ES-I3 (cell line): ENCODE results near the gene NCR1.
"Not testable (repeated sequence)": the region's sequence is repeated elsewhere in the genome, so short reads cannot be mapped to it uniquely, and the experiment has no call there.

Source experiments
- H3K36me3 ChIP-seq: 2 replicates; pipeline ENCODE4 v1.6.1; 2013; ENCODE audit warnings: mild to moderate bottlenecking, low read length, control low read depth, moderate library complexity; ENCODE audit not compliant: insufficient read depth
- H3K4me1 ChIP-seq: 2 replicates; pipeline ENCODE4 v1.6.1; 2013; ENCODE audit warnings: mild to moderate bottlenecking, control low read depth, low read length; ENCODE audit not compliant: insufficient read depth
- H3K9ac ChIP-seq: 2 replicates; pipeline ENCODE4 v1.6.1; 2013; ENCODE audit warnings: low read depth, mild to moderate bottlenecking, low read length, moderate library complexity
- H3K9me3 ChIP-seq: 2 replicates; pipeline ENCODE4 v1.6.1; 2013; ENCODE audit warnings: mild to moderate bottlenecking, low read length, moderate library complexity; ENCODE audit not compliant: control insufficient read depth, insufficient read depth

NCR1 gene

DNA sequence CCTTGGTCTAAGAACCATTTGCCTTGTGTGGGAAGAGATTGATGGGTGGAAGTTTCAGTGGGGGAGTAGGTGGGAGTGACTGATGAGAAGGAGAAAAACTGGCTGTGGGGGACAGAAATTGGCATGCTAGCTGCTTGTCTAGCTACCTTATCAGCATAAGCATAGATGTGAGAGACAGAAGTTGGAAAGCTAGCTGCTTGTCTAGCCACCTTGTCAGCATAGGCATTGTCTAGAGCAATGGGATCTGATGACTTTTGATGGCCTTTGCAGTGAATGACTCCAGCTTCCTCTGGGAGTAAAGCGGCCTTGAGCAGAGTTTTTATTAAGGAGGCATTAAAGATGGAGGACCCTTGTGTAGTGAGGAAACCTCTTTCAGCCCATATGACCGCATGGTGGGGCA, 9.9 kb upstream of the NCR1 start:
- 0 out of 2 replicates have a peak, but pooled peaks cover 3% of the 10 kb centered on the region for H3K4me1 ChIP-seq
- H3K9me3 ChIP-seq: no peaks in the 10 kb centered on the region
- H3K36me3 ChIP-seq: no peaks in the 10 kb centered on the region; the same call in 1 of the 2 replicates
- H3K9ac ChIP-seq: no peak overlapping the region

DNA sequence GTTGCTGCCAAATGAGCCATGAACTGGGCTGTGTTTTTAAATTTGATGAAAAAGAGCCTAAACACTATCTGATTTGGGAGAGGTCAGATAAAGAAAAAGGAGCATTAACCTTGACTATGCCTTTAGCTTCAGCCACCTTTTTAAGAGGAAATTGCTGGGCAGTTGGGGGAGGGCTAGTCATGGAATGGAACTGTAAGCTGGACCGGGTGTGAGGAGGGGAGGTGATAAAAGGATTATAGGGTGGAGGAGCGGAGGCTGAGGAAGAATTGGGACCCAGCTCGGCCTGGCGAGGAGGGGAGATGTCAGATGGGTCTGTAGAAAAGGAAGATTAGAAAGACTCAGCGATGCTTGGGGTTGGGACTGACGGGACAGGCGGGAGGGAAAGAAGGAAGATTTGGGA, 7.3 kb upstream of the NCR1 start:
- H3K36me3 ChIP-seq, H3K9me3 ChIP-seq, H3K9ac ChIP-seq, H3K4me1 ChIP-seq: not testable (repeated sequence)

DNA sequence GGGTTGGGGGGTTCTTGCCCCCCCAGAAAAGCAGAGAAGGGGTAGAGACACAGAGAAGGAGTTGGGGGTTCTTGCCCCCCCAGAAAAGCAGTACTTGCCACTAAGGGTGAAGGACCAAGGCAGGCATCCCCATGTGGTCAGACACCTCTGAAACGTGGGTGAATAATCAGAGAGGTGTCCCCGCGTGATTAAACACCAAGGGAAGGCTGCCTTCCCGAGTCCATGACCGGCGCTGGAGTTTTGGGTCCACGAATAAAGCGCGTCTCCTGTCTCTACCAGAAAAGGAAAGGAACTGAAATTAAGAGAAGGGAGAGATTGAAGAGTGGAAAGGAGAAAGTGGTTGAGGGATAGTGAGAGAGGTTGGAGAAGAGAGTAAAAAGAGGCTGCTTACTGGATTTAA, 6.3 kb upstream of the NCR1 start:
- H3K36me3 ChIP-seq, H3K9me3 ChIP-seq, H3K9ac ChIP-seq, H3K4me1 ChIP-seq: not testable (repeated sequence)

DNA sequence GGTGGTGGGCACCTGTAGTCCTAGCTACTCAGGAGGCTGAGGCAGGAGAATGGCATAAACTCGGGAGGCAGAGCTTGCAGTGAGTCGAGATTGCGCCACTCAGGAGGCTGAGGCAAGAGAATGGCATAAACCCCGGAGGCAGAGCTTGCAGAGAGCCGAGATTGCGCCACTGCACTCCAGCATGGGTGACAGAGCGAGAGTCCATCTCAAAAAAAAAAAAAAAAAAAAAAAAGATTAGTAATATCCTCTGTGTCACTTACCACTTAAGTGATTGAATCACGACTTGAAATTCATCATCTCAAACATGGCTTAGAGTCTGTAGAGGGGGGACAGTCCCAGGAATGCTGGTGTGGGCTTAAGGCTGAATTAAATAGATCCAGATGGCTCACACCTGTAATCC, 4.8 kb upstream of the NCR1 start:
- H3K4me1 ChIP-seq, H3K9ac ChIP-seq, H3K9me3 ChIP-seq, H3K36me3 ChIP-seq: not testable (repeated sequence)

GRCh38 chr19:54902061-54902460, 3.9 kb upstream of the NCR1 start:
- Histone ChIP-seq H3K9ac (no peak overlapping the region), H3K4me1 (peaks cover 7% of the 10 kb centered on the region), H3K9me3 (no peaks in the 10 kb centered on the region), H3K36me3 (no peaks in the 10 kb centered on the region; the same call in 1 of the 2 replicates)

DNA sequence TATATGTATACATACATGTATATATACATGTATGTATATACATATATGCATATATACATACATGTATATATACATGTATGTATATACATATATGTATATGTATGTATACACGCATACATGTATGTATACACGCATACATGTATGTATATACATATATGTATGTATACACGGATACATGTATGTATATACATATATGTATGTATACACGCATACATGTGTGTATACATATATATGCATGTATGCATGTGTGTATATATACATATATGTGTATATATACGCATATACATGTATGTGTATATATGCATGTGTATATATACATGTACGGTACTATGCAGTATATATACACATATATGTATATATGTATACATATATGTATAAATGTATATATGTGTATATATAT, 2.6 kb upstream of the NCR1 start:
- no peak overlapping the region for H3K9ac ChIP-seq
- no peaks in the 10 kb centered on the region; the same call in 1 of the 2 replicates for H3K36me3 ChIP-seq
- peaks cover 7% of the 10 kb centered on the region for H3K4me1 ChIP-seq

DNA sequence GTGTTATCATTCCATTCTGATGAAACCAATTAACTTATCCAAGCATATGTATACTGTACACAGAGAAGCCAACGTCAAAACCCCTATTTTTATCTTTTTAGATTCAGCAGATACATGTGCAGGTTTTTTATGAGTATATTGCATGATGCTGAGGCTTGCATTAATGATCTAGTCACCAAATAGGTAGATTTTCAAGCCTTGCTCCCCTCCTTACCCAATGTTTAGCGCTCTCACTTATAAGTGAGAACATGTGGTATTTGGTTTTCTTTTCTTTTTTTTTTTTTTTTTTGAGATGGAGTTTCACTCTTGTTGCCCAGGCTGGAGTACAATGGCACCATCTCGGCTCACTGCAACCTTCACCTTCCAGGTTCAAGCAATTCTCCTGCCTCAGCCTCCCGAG, 1.7 kb upstream of the NCR1 start:
- H3K9me3 ChIP-seq, H3K9ac ChIP-seq, H3K4me1 ChIP-seq, H3K36me3 ChIP-seq: not testable (repeated sequence)

More for the DNA sequence above, 2.6 kb upstream of the NCR1 start:
- no peaks in the 10 kb centered on the region for H3K9me3 ChIP-seq

- Histone ChIP-seq H3K9me3 (no peaks in the 10 kb centered on the region), H3K9ac (no peak overlapping the region), H3K36me3 (no peaks in the 10 kb centered on the region; the same call in 1 of the 2 replicates), H3K4me1 (peaks cover 7% of the 10 kb centered on the region)
These were observed 536 bp upstream of the NCR1 start for GRCh38 chr19:54905421-54905802.

GRCh38 chr19:54906819-54907218, 871 bp downstream of the NCR1 start:
- no peaks in the 10 kb centered on the region for H3K9me3 ChIP-seq
- H3K4me1 ChIP-seq: peaks cover 7% of the 10 kb centered on the region
- H3K9ac ChIP-seq: no peak overlapping the region
- no peaks in the 10 kb centered on the region for H3K36me3 ChIP-seq

DNA sequence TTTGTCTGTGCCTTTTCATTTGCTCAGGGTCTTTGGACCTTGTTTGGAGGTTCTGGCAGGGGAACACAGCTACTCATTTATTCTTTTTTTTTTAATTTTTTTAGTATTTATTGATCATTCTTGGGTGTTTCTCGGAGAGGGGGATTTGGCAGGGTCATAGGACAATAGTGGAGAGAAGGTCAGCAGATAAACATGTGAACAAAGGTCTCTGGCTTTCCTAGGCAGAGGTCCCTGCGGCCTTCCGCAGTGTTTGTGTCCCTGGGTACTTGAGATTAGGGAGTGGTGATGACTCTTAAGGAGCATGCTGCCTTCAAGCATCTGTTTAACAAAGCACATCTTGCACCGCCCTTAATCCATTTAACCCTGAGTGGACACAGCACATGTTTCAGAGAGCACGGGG, 2.0 kb downstream of the NCR1 start:
- H3K9ac ChIP-seq, H3K36me3 ChIP-seq, H3K4me1 ChIP-seq, H3K9me3 ChIP-seq: not testable (repeated sequence)

GRCh38 chr19:54916822-54917221, 10.9 kb downstream of the NCR1 start:
- no peaks in the 10 kb centered on the region; the same call in 1 of the 2 replicates for H3K36me3 ChIP-seq
- H3K9ac ChIP-seq: no peak overlapping the region
- H3K9me3 ChIP-seq: no peaks in the 10 kb centered on the region
- no peaks in the 10 kb centered on the region for H3K4me1 ChIP-seq

DNA sequence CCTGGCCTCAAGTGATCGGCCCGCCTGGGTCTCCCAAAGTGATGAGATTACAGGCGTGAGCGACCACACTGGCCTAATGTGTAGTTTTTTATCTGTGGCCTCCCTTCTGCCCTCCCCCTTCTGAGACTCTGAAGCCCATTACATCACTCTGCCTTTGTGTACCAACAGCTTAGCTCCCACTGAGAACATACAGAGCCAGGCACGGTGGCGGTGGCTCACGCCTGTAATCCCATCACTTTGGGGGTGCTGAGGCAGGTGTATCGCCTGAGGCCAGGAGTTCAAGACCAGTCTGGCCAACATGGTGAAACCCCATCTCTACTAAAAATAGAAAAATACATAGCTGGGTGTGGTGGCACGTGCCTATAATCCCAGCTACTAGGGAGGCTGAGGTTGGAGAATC, 12.6 kb downstream of the NCR1 start:
- Histone ChIP-seq H3K9ac (no peak overlapping the region), H3K4me1 (no peaks in the 10 kb centered on the region), H3K36me3 (no peaks in the 10 kb centered on the region; the same call in 1 of the 2 replicates), H3K9me3 (no peaks in the 10 kb centered on the region)

DNA sequence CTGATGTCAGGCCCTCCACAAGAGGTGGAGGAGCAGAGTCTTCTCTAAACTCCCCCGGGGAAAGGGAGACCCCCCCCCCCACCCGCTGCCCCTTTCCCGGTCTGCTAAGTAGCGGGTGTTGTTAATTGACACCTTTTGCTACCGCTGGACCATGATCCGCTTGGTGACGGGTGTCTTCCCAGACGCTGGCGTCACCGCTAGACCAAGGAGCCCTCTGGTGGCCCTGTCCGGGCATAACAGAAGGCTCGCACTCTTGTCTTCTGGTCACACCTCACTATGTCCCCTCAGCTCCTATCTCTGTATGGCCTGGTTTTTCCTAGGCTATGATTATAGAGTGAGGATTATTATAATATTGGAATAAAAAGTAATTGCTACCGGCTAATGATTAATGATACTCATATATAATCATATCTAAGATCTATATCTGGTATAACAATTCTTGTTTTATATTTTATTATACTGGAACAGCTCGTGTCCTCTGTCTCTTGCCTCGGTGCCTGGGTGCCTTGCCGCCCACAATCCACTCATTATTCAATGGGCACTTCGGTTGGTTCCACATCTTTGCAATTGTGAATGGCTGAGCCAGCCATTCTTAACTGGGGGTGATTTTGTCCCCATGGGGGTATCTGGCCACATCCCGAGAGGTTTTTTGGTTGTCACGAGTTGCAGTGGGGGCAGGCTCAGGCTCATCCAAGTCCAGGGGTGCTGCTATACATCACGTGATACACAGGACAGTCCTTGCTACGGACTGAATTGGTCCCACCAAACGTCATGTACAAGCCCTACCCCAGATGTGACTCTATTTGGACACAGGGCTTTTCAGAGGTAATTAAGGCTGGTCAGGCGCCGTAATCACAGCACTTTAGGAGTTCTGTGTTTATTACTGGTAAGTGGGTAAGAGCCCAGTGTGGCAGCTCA, 14.0 kb downstream of the NCR1 start:
- H3K4me1 ChIP-seq, H3K9ac ChIP-seq, H3K36me3 ChIP-seq, H3K9me3 ChIP-seq: not testable (repeated sequence)

DNA sequence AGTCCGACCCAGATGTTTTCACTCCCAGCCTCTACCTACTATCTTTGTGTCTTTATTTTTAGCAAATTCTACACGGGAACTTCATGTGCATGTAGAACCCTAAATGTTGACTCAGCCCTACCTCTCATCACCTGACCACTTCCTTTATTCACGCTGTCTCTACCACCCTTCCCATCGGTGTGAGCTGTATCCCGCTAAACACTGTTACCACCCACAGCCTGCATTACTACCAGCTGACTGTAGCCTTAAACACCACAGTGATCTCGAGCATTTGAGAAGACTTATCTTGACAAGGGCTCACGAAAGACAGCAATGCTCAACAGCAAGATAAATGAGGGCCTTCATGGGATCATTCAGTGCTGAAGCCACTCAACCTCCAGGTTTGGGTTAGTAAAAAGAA, 15.1 kb downstream of the NCR1 start:
- Histone ChIP-seq H3K9ac (no peak overlapping the region), H3K4me1 (no peaks in the 10 kb centered on the region), H3K36me3 (no peaks in the 10 kb centered on the region), H3K9me3 (no peaks in the 10 kb centered on the region)

- H3K9ac ChIP-seq: no peak overlapping the region
- H3K36me3 ChIP-seq: no peaks in the 10 kb centered on the region; the same call in 1 of the 2 replicates
- H3K4me1 ChIP-seq: no peaks in the 10 kb centered on the region
- H3K9me3 ChIP-seq: no peaks in the 10 kb centered on the region; the same call in 1 of the 2 replicates
These were observed 17.3 kb downstream of the NCR1 start for GRCh38 chr19:54923276-54923675.
